ENCODE results near the gene PCDHGB4. TPM values are rescaled to one million over a fixed set of nuclear protein-coding genes. Genes with fewer than 3 reads are reported as not detected.
"Not testable (repeated sequence)": the region's sequence is repeated elsewhere in the genome, so short reads cannot be mapped to it uniquely, and the experiment has no call there.

The PCDHGB4 gene
- total and polyA plus RNA-seq, 2 of the 4 experiments (the other 2 are of a cell fraction): 10.0 to 17.6 TPM

DNA sequence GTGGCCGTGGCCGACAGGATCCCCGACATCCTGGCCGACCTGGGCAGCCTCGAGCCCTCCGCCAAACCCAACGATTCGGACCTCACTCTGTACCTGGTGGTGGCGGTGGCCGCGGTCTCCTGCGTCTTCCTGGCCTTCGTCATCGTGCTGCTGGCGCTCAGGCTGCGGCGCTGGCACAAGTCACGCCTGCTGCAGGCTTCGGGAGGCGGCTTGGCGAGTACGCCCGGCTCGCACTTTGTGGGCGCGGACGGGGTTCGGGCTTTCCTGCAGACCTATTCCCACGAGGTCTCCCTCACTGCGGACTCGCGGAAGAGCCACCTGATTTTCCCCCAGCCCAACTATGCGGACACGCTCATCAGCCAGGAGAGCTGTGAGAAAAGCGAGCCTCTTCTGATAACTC lies 41.5 kb upstream of the PCDHGB4 start:
- H3K4me2 ChIP-seq (ENCODE audit: low read depth, low read length); ATAC-seq (ENCODE audit: low read depth); H3K14ac ChIP-seq (replicated peaks; ENCODE audit: low read depth, low read length); BruUV-seq (replicated peaks); H2AFZ ChIP-seq (replicated peaks; ENCODE audit: low read length, poor library complexity); H3K4me1 ChIP-seq (ENCODE audit: control insufficient read depth, insufficient read depth, low read length); H3K4ac ChIP-seq (ENCODE audit: low read depth, low read length); H3K9ac ChIP-seq (ENCODE audit: low read depth, low read length); H3K9me1 ChIP-seq (ENCODE audit: insufficient read depth, low read length); POLR2A ChIA-PET (ENCODE audit: unreplicated experiment); H3K23ac ChIP-seq (ENCODE audit: low read depth, low read length); H3K18ac ChIP-seq (ENCODE audit: low read depth, low read length); intact Hi-C loops (cut with micrococcal nuclease); H3K27ac ChIP-seq (ENCODE audit: insufficient read depth, low read length); H3K56ac ChIP-seq (ENCODE audit: extremely low read depth, insufficient read depth, low read length); dilution Hi-C loops (cut with HindIII; ENCODE audit: low sequenced_read_pairs, unreplicated experiment); H3K36me3 ChIP-seq (ENCODE audit: control insufficient read depth, insufficient read depth, low read length); in situ Hi-C loops (cut with MboI; ENCODE audit: low sequenced_read_pairs); H3K4me3 ChIP-seq (ENCODE audit: insufficient read depth, low read depth, low read length); H4K8ac ChIP-seq (ENCODE audit: low read depth in 2 of 2, low read length in 2 of 2); H2BK120ac ChIP-seq (ENCODE audit: low read depth, low read length); H2AK9ac ChIP-seq (replicated peaks; ENCODE audit: low read depth, low read length, poor library complexity); H4K91ac ChIP-seq (ENCODE audit: insufficient read depth, low read depth, low read length); H4K5ac ChIP-seq (ENCODE audit: low read depth, low read length); H4K20me1 ChIP-seq (ENCODE audit: insufficient read depth, low read length); H3K27me3 ChIP-seq (ENCODE audit: control insufficient read depth, insufficient read depth, low read length); H2BK15ac ChIP-seq (ENCODE audit: low read depth, low read length); H3K79me1 ChIP-seq (ENCODE audit: low read depth in 1 of 2, low read length in 2 of 2); H2AK5ac ChIP-seq (ENCODE audit: low read depth, low read length); DNase-seq; CTCF ChIA-PET; H2BK5ac ChIP-seq (ENCODE audit: low read depth, low read length, poor library complexity, severe bottlenecking); H2BK20ac ChIP-seq (ENCODE audit: low read depth, low read length): not testable (repeated sequence)
- no CpG with 5 or more reads among the region's 35 CpGs for WGBS, 2 experiments (ENCODE audit: extremely low coverage in 2 of 2, insufficient read length in 1 of 2)
- peaks cover 27% of the 10 kb centered on the region for H3K9me3 ChIP-seq (ENCODE audit: control insufficient read depth, insufficient read depth, low read length)
